ENCODE results near the gene TICRR. TPM values are rescaled to one million over a fixed set of nuclear protein-coding genes. Genes with fewer than 3 reads are reported as not detected.

The TICRR gene
- total RNA-seq, 4 donors from 2014 or later = 0.76 to 1.5 (median 0.99) TPM

DNA sequence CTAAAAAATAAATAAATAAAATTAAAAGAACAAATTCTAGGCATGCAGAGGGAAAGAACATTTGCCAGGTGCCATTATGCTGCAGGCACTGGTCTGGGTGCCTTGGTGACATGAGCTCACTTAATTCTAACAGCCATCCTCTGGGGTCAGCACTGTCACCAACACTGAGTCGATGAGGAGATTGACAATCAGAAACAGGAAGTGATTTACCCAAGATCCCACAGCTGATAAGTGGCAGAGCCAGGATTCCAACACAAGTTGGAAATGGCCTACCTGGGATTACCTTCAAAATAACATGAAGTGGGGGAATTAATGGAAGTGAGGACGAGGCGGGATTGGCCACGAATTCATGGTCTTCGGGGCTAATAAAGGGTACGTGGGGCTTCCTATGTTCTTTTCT lies 100.3 kb downstream of the TICRR start:
- 78% methylated on average over 6 of the region's 6 CpGs for WGBS
- DNase-seq (ENCODE audit: low spot score in 2 of 2) = no peak
- Histone ChIP-seq H3K27me3 (no peaks in the 10 kb centered on the region), H3K9me3 (no peaks in the 10 kb centered on the region), H3K27ac (no peak overlapping the region), H3K4me1 (peaks cover 5% of the 10 kb centered on the region), H3K36me3 (no peaks in the 10 kb centered on the region), H3K4me3 (no peak overlapping the region)
- TF ChIP-seq EP300 (IDR thresholded peaks at IDR 0.05) (no peak), POLR2A (IDR thresholded peaks at IDR 0.05) (no peak), POLR2AphosphoS5 (IDR thresholded peaks at IDR 0.05) (no peak)
- TF ChIP-seq, protein P1, sequence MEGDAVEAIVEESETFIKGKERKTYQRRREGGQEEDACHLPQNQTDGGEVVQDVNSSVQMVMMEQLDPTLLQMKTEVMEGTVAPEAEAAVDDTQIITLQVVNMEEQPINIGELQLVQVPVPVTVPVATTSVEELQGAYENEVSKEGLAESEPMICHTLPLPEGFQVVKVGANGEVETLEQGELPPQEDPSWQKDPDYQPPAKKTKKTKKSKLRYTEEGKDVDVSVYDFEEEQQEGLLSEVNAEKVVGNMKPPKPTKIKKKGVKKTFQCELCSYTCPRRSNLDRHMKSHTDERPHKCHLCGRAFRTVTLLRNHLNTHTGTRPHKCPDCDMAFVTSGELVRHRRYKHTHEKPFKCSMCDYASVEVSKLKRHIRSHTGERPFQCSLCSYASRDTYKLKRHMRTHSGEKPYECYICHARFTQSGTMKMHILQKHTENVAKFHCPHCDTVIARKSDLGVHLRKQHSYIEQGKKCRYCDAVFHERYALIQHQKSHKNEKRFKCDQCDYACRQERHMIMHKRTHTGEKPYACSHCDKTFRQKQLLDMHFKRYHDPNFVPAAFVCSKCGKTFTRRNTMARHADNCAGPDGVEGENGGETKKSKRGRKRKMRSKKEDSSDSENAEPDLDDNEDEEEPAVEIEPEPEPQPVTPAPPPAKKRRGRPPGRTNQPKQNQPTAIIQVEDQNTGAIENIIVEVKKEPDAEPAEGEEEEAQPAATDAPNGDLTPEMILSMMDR (IDR thresholded peaks at IDR 0.05) = no peak

DNA sequence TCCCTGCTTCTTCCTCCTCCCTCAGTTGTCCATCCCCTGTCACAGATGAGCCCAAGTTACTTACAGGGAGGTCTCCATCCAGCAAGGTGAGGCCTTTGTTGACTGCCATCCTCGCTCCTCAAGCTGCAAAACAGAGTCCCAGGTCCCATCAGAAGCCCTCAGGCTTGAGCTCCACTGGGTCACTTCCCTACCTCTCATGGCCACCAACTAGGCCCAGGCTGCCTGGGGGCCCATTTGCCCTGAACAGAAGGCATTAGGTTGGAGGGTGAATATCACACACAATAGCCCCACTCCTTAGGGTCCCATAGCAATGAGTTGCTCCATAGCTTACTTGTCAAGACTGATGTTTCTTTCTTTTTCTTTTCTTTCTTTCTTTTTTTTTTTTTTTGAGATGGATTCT lies 102.1 kb downstream of the TICRR start:
- WGBS = 86% methylated on average over 1 of the region's 1 CpG
- no peak for TF ChIP-seq POLR2AphosphoS5 (IDR thresholded peaks at IDR 0.05)
- TF ChIP-seq POLR2A (IDR thresholded peaks at IDR 0.05) = no peak
- TF ChIP-seq, protein P1 (IDR thresholded peaks at IDR 0.05) = no peak
- no peak for TF ChIP-seq EP300 (IDR thresholded peaks at IDR 0.05)
- Histone ChIP-seq H3K4me3 (no peak overlapping the region), H3K27me3 (no peaks in the 10 kb centered on the region), H3K36me3 (no peaks in the 10 kb centered on the region), H3K27ac (no peak overlapping the region), H3K4me1 (peaks cover 11% of the 10 kb centered on the region), H3K9me3 (no peaks in the 10 kb centered on the region)
- no peak for DNase-seq (ENCODE audit: low spot score in 2 of 2)

Other genes with a start within 250 kb of the TICRR start
- 100 to 1,000 TPM in 2 of 4 donors, 10 to 100 TPM in 2; 78.7 to 131 (median 94.6) TPM for gene POLG, start 240.6 kb upstream of the TICRR start, total RNA-seq
- 10 to 100 TPM; 18.6 to 24.2 (median 20.8) TPM for gene RHCG, start 78.9 kb upstream of the TICRR start, total RNA-seq
- gene KIF7, start 80.0 kb downstream of the TICRR start, total RNA-seq = 1 to 10 TPM in 3 of 4 donors, under 1 TPM in 1; 0.79 to 1.9 (median 1.8) TPM
- 10 to 100 TPM; 17.7 to 52.4 (median 35.9) TPM for gene PLIN1, start 103.9 kb downstream of the TICRR start, total RNA-seq
- 10 to 100 TPM in 2 of 4 donors, 1 to 10 TPM in 2; 7.9 to 16.9 (median 10.6) TPM for gene PEX11A, start 115.3 kb downstream of the TICRR start, total RNA-seq
- gene WDR93, start 115.3 kb downstream of the TICRR start, total RNA-seq = under 1 TPM in 1 of 4 donors, not detected in 3; 0.31 TPM
- gene MESP1, start 175.8 kb downstream of the TICRR start, total RNA-seq = 1 to 10 TPM in 2 of 4 donors, under 1 TPM in 2; 0.49 to 1.9 (median 0.89) TPM
- 1 to 10 TPM in 1 of 4 donors, not detected in 3; 1.1 TPM for gene MESP2, start 200.9 kb downstream of the TICRR start, total RNA-seq
- 10 to 100 TPM; 14.2 to 25.1 (median 19.0) TPM for gene ANPEP, start 239.4 kb downstream of the TICRR start, total RNA-seq

Data from suprapubic skin (tissue), 4 donors.